Liver (tissue), 3 donors: ENCODE results near the gene FGF1.

Source experiments
- EGR1 ChIP-seq, 2 donors: IDR thresholded peaks; 2 replicates each; pipeline ENCODE4 v1.6.1; 2016 to 2018; ENCODE audit warnings: antibody characterized with exemption in 2 of 2, low read depth in 2 of 2
- RAD21 ChIP-seq, 2 donors: IDR thresholded peaks; 2 replicates each; pipeline ENCODE4 v1.6.1; 2016; ENCODE audit warnings: antibody characterized with exemption in 2 of 2, mild to moderate bottlenecking in 2 of 2
- SP1 ChIP-seq: IDR thresholded peaks from 2 replicates; pipeline ENCODE4 v1.6.1; 2018; ENCODE audit warnings: antibody characterized with exemption, mild to moderate bottlenecking
- TAF1 ChIP-seq: conservative IDR thresholded peaks from 2 replicates; pipeline ENCODE4 v1.6.1; 2016; ENCODE audit warnings: antibody characterized with exemption, mild to moderate bottlenecking
- TF ChIP-seq, protein P1 (sequence below): fragments of 150-350 bp; IDR thresholded peaks from 2 replicates; pipeline ENCODE4 v1.5.1; 2017; ENCODE audit warnings: improper control_type of control experiment, low read depth, low read length; ENCODE audit not compliant: missing input control
- TF ChIP-seq, protein P2 (sequence below): IDR thresholded peaks from 2 replicates; pipeline ENCODE4 v1.6.1; 2016; ENCODE audit warnings: antibody characterized with exemption
- TF ChIP-seq, protein P3 (sequence below): IDR thresholded peaks from 2 replicates; pipeline ENCODE4 v1.6.1; 2016; ENCODE audit warnings: antibody characterized with exemption
- TF ChIP-seq, protein P4 (sequence below): IDR thresholded peaks from 2 replicates; pipeline ENCODE4 v1.6.1; 2016; ENCODE audit warnings: antibody characterized with exemption, mild to moderate bottlenecking
- donor health status: healthy.
- donor health status: healthy.

DNA sequence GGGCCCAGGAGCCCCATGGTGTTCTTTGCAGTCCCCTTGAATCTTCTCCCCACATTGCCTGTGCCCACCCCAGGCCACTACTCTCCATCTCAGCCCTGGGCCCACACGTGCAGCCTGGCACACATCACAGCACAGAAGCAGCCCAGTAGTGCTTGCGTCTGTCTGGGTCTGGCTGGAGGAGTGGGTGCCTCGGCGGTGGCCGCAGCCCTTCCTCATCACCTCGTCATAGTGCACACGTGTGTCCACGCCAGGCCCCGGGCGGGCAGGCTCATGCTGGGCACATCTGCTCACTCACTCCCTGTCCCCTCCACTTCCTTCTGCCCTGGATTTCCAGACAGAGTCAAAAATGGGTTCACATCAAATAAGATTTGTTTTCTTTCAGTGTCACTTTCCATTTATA, 33.3 kb downstream of the FGF1 start:
- TF ChIP-seq SP1 (no peak), EGR1 (IDR thresholded peaks at IDR 0.05; ENCODE audit: low read depth in 2 of 2) (no peak), TAF1 (no peak), RAD21 (IDR thresholded peaks at IDR 0.05) (no peak)
- TF ChIP-seq, protein P1, sequence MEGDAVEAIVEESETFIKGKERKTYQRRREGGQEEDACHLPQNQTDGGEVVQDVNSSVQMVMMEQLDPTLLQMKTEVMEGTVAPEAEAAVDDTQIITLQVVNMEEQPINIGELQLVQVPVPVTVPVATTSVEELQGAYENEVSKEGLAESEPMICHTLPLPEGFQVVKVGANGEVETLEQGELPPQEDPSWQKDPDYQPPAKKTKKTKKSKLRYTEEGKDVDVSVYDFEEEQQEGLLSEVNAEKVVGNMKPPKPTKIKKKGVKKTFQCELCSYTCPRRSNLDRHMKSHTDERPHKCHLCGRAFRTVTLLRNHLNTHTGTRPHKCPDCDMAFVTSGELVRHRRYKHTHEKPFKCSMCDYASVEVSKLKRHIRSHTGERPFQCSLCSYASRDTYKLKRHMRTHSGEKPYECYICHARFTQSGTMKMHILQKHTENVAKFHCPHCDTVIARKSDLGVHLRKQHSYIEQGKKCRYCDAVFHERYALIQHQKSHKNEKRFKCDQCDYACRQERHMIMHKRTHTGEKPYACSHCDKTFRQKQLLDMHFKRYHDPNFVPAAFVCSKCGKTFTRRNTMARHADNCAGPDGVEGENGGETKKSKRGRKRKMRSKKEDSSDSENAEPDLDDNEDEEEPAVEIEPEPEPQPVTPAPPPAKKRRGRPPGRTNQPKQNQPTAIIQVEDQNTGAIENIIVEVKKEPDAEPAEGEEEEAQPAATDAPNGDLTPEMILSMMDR, result no peak
- TF ChIP-seq, protein P2, sequence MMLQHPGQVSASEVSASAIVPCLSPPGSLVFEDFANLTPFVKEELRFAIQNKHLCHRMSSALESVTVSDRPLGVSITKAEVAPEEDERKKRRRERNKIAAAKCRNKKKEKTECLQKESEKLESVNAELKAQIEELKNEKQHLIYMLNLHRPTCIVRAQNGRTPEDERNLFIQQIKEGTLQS, result no peak
- TF ChIP-seq, protein P3, sequence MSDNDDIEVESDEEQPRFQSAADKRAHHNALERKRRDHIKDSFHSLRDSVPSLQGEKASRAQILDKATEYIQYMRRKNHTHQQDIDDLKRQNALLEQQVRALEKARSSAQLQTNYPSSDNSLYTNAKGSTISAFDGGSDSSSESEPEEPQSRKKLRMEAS, result no peak
- TF ChIP-seq, protein P4, sequence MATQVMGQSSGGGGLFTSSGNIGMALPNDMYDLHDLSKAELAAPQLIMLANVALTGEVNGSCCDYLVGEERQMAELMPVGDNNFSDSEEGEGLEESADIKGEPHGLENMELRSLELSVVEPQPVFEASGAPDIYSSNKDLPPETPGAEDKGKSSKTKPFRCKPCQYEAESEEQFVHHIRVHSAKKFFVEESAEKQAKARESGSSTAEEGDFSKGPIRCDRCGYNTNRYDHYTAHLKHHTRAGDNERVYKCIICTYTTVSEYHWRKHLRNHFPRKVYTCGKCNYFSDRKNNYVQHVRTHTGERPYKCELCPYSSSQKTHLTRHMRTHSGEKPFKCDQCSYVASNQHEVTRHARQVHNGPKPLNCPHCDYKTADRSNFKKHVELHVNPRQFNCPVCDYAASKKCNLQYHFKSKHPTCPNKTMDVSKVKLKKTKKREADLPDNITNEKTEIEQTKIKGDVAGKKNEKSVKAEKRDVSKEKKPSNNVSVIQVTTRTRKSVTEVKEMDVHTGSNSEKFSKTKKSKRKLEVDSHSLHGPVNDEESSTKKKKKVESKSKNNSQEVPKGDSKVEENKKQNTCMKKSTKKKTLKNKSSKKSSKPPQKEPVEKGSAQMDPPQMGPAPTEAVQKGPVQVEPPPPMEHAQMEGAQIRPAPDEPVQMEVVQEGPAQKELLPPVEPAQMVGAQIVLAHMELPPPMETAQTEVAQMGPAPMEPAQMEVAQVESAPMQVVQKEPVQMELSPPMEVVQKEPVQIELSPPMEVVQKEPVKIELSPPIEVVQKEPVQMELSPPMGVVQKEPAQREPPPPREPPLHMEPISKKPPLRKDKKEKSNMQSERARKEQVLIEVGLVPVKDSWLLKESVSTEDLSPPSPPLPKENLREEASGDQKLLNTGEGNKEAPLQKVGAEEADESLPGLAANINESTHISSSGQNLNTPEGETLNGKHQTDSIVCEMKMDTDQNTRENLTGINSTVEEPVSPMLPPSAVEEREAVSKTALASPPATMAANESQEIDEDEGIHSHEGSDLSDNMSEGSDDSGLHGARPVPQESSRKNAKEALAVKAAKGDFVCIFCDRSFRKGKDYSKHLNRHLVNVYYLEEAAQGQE, result no peak
